ENCODE measurements around the gene SET.

The SET gene

GRCh38 chr9:128727640-128728248, 38.7 kb downstream of the SET start:
- Histone ChIP-seq H3K27me3 (ENCODE audit: control insufficient read depth, insufficient read depth, low read length) (no peaks in the 10 kb centered on the region), H3K9ac (ENCODE audit: low read depth, low read length) (no peak overlapping the region), H3K4me1 (ENCODE audit: control insufficient read depth, insufficient read depth, low read length) (peaks cover 15% of the 10 kb centered on the region), H3K36me3 (ENCODE audit: insufficient read depth, low read length) (peaks cover 5% of the 10 kb centered on the region), H3K4me3 (ENCODE audit: low read length) (no peak overlapping the region), H3K4me2 (ENCODE audit: low read length) (no peak overlapping the region), H3K9me3 (replicated peaks; ENCODE audit: low read length) (no peaks in the 10 kb centered on the region)

- H3K27me3 ChIP-seq (ENCODE audit: control insufficient read depth, insufficient read depth, low read length) = no peaks in the 10 kb centered on the region
- peaks cover 8% of the 10 kb centered on the region for H3K36me3 ChIP-seq (ENCODE audit: insufficient read depth, low read length)
- no peak overlapping the region for H3K4me3 ChIP-seq (ENCODE audit: low read length)
- H3K9ac ChIP-seq (ENCODE audit: low read depth, low read length) = no peak overlapping the region
- no peaks in the 10 kb centered on the region for H3K9me3 ChIP-seq (replicated peaks; ENCODE audit: low read length)
- peaks cover 13% of the 10 kb centered on the region for H3K4me1 ChIP-seq (ENCODE audit: control insufficient read depth, insufficient read depth, low read length)
- no peak overlapping the region for H3K4me2 ChIP-seq (ENCODE audit: low read length)
Observed at GRCh38 chr9:128728298-128728697, 39.3 kb downstream of the SET start.

GRCh38 chr9:128729302-128729701, 40.3 kb downstream of the SET start:
- no peaks in the 10 kb centered on the region for H3K9me3 ChIP-seq (replicated peaks; ENCODE audit: low read length)
- H3K36me3 ChIP-seq (ENCODE audit: insufficient read depth, low read length) = peaks cover 8% of the 10 kb centered on the region
- H3K4me1 ChIP-seq (ENCODE audit: control insufficient read depth, insufficient read depth, low read length) = peaks cover 8% of the 10 kb centered on the region
- no peak overlapping the region for H3K4me3 ChIP-seq (ENCODE audit: low read length)
- H3K4me2 ChIP-seq (ENCODE audit: low read length) = no peak overlapping the region
- H3K27me3 ChIP-seq (ENCODE audit: control insufficient read depth, insufficient read depth, low read length) = no peaks in the 10 kb centered on the region
- H3K9ac ChIP-seq (ENCODE audit: low read depth, low read length) = no peak overlapping the region

- Histone ChIP-seq H3K36me3 (ENCODE audit: insufficient read depth, low read length) (peaks cover 8% of the 10 kb centered on the region), H3K9ac (ENCODE audit: low read depth, low read length) (no peak overlapping the region), H3K4me2 (ENCODE audit: low read length) (no peak overlapping the region), H3K9me3 (replicated peaks; ENCODE audit: low read length) (no peaks in the 10 kb centered on the region), H3K4me3 (ENCODE audit: low read length) (no peak overlapping the region), H3K4me1 (ENCODE audit: control insufficient read depth, insufficient read depth, low read length) (peaks cover 1% of the 10 kb centered on the region), H3K27me3 (ENCODE audit: control insufficient read depth, insufficient read depth, low read length) (no peaks in the 10 kb centered on the region)
Observed at GRCh38 chr9:128729766-128730517, 40.9 kb downstream of the SET start.

- no peak overlapping the region for H3K9ac ChIP-seq (ENCODE audit: low read depth, low read length)
- H3K4me1 ChIP-seq (ENCODE audit: control insufficient read depth, insufficient read depth, low read length) = no peaks in the 10 kb centered on the region
- H3K4me3 ChIP-seq (ENCODE audit: low read length) = no peak overlapping the region
- H3K9me3 ChIP-seq (replicated peaks; ENCODE audit: low read length) = no peaks in the 10 kb centered on the region
- peaks cover 8% of the 10 kb centered on the region for H3K36me3 ChIP-seq (ENCODE audit: insufficient read depth, low read length)
- no peaks in the 10 kb centered on the region for H3K27me3 ChIP-seq (ENCODE audit: control insufficient read depth, insufficient read depth, low read length)
- H3K4me2 ChIP-seq (ENCODE audit: low read length) = no peak overlapping the region
Observed at GRCh38 chr9:128731093-128731492, 42.1 kb downstream of the SET start.

GRCh38 chr9:128731691-128732090, 42.7 kb downstream of the SET start:
- Histone ChIP-seq H3K4me2 (ENCODE audit: low read length) (no peak overlapping the region), H3K9ac (ENCODE audit: low read depth, low read length) (no peak overlapping the region), H3K4me1 (ENCODE audit: control insufficient read depth, insufficient read depth, low read length) (no peaks in the 10 kb centered on the region), H3K4me3 (ENCODE audit: low read length) (no peak overlapping the region), H3K36me3 (ENCODE audit: insufficient read depth, low read length) (peaks cover 8% of the 10 kb centered on the region), H3K9me3 (replicated peaks; ENCODE audit: low read length) (no peaks in the 10 kb centered on the region), H3K27me3 (ENCODE audit: control insufficient read depth, insufficient read depth, low read length) (no peaks in the 10 kb centered on the region)

GRCh38 chr9:128732576-128732975, 43.6 kb downstream of the SET start:
- no peak overlapping the region for H3K4me3 ChIP-seq (ENCODE audit: low read length)
- no peak overlapping the region for H3K9ac ChIP-seq (ENCODE audit: low read depth, low read length)

GRCh38 chr9:128733256-128733655, 44.2 kb downstream of the SET start:
- Histone ChIP-seq H3K9me3 (replicated peaks; ENCODE audit: low read length) (no peaks in the 10 kb centered on the region), H3K4me1 (ENCODE audit: control insufficient read depth, insufficient read depth, low read length) (no peaks in the 10 kb centered on the region), H3K9ac (ENCODE audit: low read depth, low read length) (peak overlapping the region; percentile 23), H3K4me2 (ENCODE audit: low read length) (peak overlapping the region; percentile 53), H3K27me3 (ENCODE audit: control insufficient read depth, insufficient read depth, low read length) (no peaks in the 10 kb centered on the region), H3K36me3 (ENCODE audit: insufficient read depth, low read length) (peaks cover 8% of the 10 kb centered on the region), H3K4me3 (ENCODE audit: low read length) (no peak overlapping the region)

More at GRCh38 chr9:128732576-128732975, 43.6 kb downstream of the SET start:
- no peaks in the 10 kb centered on the region for H3K27me3 ChIP-seq (ENCODE audit: control insufficient read depth, insufficient read depth, low read length)
- H3K4me2 ChIP-seq (ENCODE audit: low read length) = no peak overlapping the region
- peaks cover 8% of the 10 kb centered on the region for H3K36me3 ChIP-seq (ENCODE audit: insufficient read depth, low read length)
- no peaks in the 10 kb centered on the region for H3K9me3 ChIP-seq (replicated peaks; ENCODE audit: low read length)
- H3K4me1 ChIP-seq (ENCODE audit: control insufficient read depth, insufficient read depth, low read length) = no peaks in the 10 kb centered on the region

GRCh38 chr9:128735373-128735772, 46.4 kb downstream of the SET start:
- H3K36me3 ChIP-seq (ENCODE audit: insufficient read depth, low read length) = peaks cover 14% of the 10 kb centered on the region

GRCh38 chr9:128742401-128742800, 53.4 kb downstream of the SET start:
- no peaks in the 10 kb centered on the region for H3K9me3 ChIP-seq (replicated peaks; ENCODE audit: low read length)
- H3K9ac ChIP-seq (ENCODE audit: low read depth, low read length) = no peak overlapping the region
- no peak overlapping the region for H3K4me2 ChIP-seq (ENCODE audit: low read length)
- no peak overlapping the region for H3K4me3 ChIP-seq (ENCODE audit: low read length)
- H3K27me3 ChIP-seq (ENCODE audit: control insufficient read depth, insufficient read depth, low read length) = no peaks in the 10 kb centered on the region
- H3K4me1 ChIP-seq (ENCODE audit: control insufficient read depth, insufficient read depth, low read length) = no peaks in the 10 kb centered on the region
- H3K36me3 ChIP-seq (ENCODE audit: insufficient read depth, low read length) = peaks cover 10% of the 10 kb centered on the region

More at GRCh38 chr9:128735373-128735772, 46.4 kb downstream of the SET start:
- Histone ChIP-seq H3K4me2 (ENCODE audit: low read length) (no peak overlapping the region), H3K4me1 (ENCODE audit: control insufficient read depth, insufficient read depth, low read length) (no peaks in the 10 kb centered on the region), H3K4me3 (ENCODE audit: low read length) (no peak overlapping the region), H3K9me3 (replicated peaks; ENCODE audit: low read length) (no peaks in the 10 kb centered on the region), H3K9ac (ENCODE audit: low read depth, low read length) (no peak overlapping the region), H3K27me3 (ENCODE audit: control insufficient read depth, insufficient read depth, low read length) (no peaks in the 10 kb centered on the region)

- no peak overlapping the region for H3K9ac ChIP-seq (ENCODE audit: low read depth, low read length)
- no peaks in the 10 kb centered on the region for H3K9me3 ChIP-seq (replicated peaks; ENCODE audit: low read length)
- H3K36me3 ChIP-seq (ENCODE audit: insufficient read depth, low read length) = peaks cover 10% of the 10 kb centered on the region
- no peaks in the 10 kb centered on the region for H3K27me3 ChIP-seq (ENCODE audit: control insufficient read depth, insufficient read depth, low read length)
- no peaks in the 10 kb centered on the region for H3K4me1 ChIP-seq (ENCODE audit: control insufficient read depth, insufficient read depth, low read length)
- H3K4me2 ChIP-seq (ENCODE audit: low read length) = no peak overlapping the region
- H3K4me3 ChIP-seq (ENCODE audit: low read length) = no peak overlapping the region
Observed at GRCh38 chr9:128743421-128743820, 54.4 kb downstream of the SET start.
